Adrenal gland (tissue), 12 donors: ENCODE measurements around the gene SMO. TPM values are rescaled to one million over a fixed set of nuclear protein-coding genes. Genes with fewer than 3 reads are reported as not detected.

Source experiments
- DNase-seq, 7 donors: peaks; one replicate each; pipeline ENCODE4 v3.0.0-alpha.2; 2019 to 2020
- H3K27ac ChIP-seq, 5 donors: fragments of 200-600 bp; sonication (generic) in 4 of 5; 1 replicate in 3 of 5; 2 replicates in 2 of 5; pipeline versions ENCODE4 v1.5.1 to v1.8.0; 2016 to 2020; ENCODE audit warnings: mild to moderate bottlenecking in 1 of 5
- H3K27me3 ChIP-seq: fragments of 200-600 bp; 2 replicates; pipeline ENCODE4 v1.8.0; 2021
- H3K36me3 ChIP-seq, 2 donors: fragments of 200-600 bp; replicated peaks in 1 of 2; 1 replicate in 1 of 2; 2 replicates in 1 of 2; pipeline versions ENCODE4 v1.5.1 to v1.8.0; 2018 to 2022
- H3K4me1 ChIP-seq, 2 donors: fragments of 200-600 bp; replicated peaks in 1 of 2; 1 replicate in 1 of 2; 2 replicates in 1 of 2; pipeline versions ENCODE4 v1.5.1 to v1.8.0; 2018 to 2021
- H3K4me3 ChIP-seq, 4 donors: fragments of 200-600 bp; sonication (generic) in 3 of 4; one replicate each; pipeline ENCODE4 v1.5.1; 2016 to 2018
- H3K9me3 ChIP-seq, 3 donors: fragments of 200-600 bp; sonication (generic) in 1 of 3; replicated peaks in 1 of 3; 1 replicate in 2 of 3; 2 replicates in 1 of 3; pipeline versions ENCODE4 v1.5.1 to v1.8.0; 2016 to 2021
- CTCF ChIP-seq, 6 experiments: fragments of 450-650 bp in 4 of 6; fragments of 200-600 bp in 2 of 6; sonication (generic) in 1 of 6; IDR thresholded peaks; 1 replicate in 5 of 6; 2 replicates in 1 of 6; pipeline versions ENCODE4 v1.5.1 to v1.8.0; 2016 to 2021; ENCODE audit warnings: antibody characterized with exemption in 6 of 6, mild to moderate bottlenecking in 2 of 6, moderate library complexity in 1 of 6
- POLR2A ChIP-seq, 2 donors: fragments of 450-650 bp; IDR thresholded peaks; one replicate each; pipeline ENCODE4 v1.6.1; 2017; ENCODE audit warnings: antibody characterized with exemption in 2 of 2, mild to moderate bottlenecking in 2 of 2, moderate library complexity in 1 of 2
- WGBS, 4 donors: extraction: QIAGEN DNeasy Blood & Tissue Kit in 2 of 4; methylation state at CpG; one replicate each; pipeline versions ENCODE4 v1.1.5 to v1.1.7; 2013 to 2017; 5-methylcytosine and 5-hydroxymethylcytosine counted together
- intact Hi-C, 2 donors: fragments of 100-400 bp; cut with DNase I; formaldehyde crosslinking; loops; one replicate each; pipeline versions ENCODE4 v1.14.1 to v1.15.0; 2022 to 2023
- polyA plus RNA-seq, 3 donors: library from polyadenylated mRNA; stranded (reverse); fragments of 200-250 nt in 2 of 3; fragments of 350-450 nt in 1 of 3; fragmentation: Illumina TruSeq in 1 of 3; extraction: RNeasy Lipid Tissue Mini Kit (QIAGEN cat#74804) in 1 of 3; gene quantifications; one replicate each; pipeline ENCODE4 v1.2.3, GENCODE V29; 2013 to 2014
- total RNA-seq, 9 donors: library from RNA; depleted of rRNA in 4 of 9; stranded (reverse); fragments of >200 nt in 4 of 9; fragments of 120-200 nt in 1 of 9; fragmentation: NEBNext Ultra II Directional in 1 of 9; extraction: Animal tissue kit (Norgen Biotek cat#: 25700) in 1 of 9; gene quantifications; one replicate each; pipeline versions ENCODE4 v1.1.0 to v1.2.4, GENCODE V29; 2013 to 2023
- donor health status: healthy with polysubstance abuse.
- donor health status: Bipolar disorder and iron deficiency.
- donor health status: DM: yes; HTN: yes; CAD: no.
- donor health status: DM: no; HTN: no; CAD: no.
- donor health status: DM: no; HTN: no; CAD: no.
- donor health status: DM: yes; HTN: yes; CAD: no.

Gene SMO
- total and polyA plus RNA-seq, 12 donors, result 2.5 to 23.9 (median 9.4) TPM

- WGBS, 4 donors, result 80 to 82% (median 82%) methylated on average over 3 of the region's 3 CpGs
- peaks cover 0 to 4% of the 10 kb centered on the region in 2 donors for H3K4me1 ChIP-seq
- no peaks in the 10 kb centered on the region for H3K9me3 ChIP-seq
- intact Hi-C loops, result no loop called here
- TF ChIP-seq POLR2A (IDR thresholded peaks at IDR 0.05) (no peak), CTCF (IDR thresholded peaks at IDR 0.05) (no peak)
- H3K27me3 ChIP-seq, result no peaks in the 10 kb centered on the region
- no peak for DNase-seq
- H3K36me3 ChIP-seq, result no peaks in the 10 kb centered on the region
- H3K4me3 ChIP-seq, result no peak overlapping the region
- H3K27ac ChIP-seq, result no peak overlapping the region
Measured at GRCh38 chr7:129191272-129191671, 2.8 kb downstream of the SMO start.

DNA sequence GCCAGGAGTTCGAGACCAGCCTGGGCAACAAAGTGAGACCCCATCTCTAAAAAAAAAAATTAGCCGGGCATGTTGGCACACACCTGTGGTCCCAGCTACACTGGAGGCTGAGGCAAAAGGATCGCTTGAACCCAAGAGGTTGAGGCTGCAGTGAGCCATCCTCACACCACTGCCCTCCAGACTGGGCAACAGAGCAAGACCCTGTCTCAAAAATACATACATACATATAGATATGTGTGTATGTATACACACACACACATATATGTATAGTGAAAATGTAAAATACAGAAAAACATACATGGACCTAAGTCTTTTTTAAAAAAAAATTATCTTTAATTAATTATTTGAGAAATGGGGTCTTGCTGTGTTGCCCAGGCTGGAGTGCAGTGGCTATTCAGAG, 5.5 kb downstream of the SMO start:
- no peak for TF ChIP-seq CTCF (IDR thresholded peaks at IDR 0.05)
- TF ChIP-seq POLR2A (IDR thresholded peaks at IDR 0.05), result no peak
- DNase-seq, result no peak
- H3K4me3 ChIP-seq, result no peak overlapping the region
- intact Hi-C loops, result no loop called here
- H3K9me3 ChIP-seq, result no peaks in the 10 kb centered on the region
- H3K4me1 ChIP-seq, result peaks cover 0 to 4% of the 10 kb centered on the region in 2 donors
- no peaks in the 10 kb centered on the region for H3K27me3 ChIP-seq
- no peak overlapping the region for H3K27ac ChIP-seq
- WGBS, 4 donors, result 87 to 100% (median 93%) methylated on average over 1 to 3 of the region's 3 CpGs
- no peaks in the 10 kb centered on the region for H3K36me3 ChIP-seq

- H3K4me1 ChIP-seq, result no peaks in the 10 kb centered on the region
- no peak for DNase-seq
- intact Hi-C loops, result no loop called here
- no peak for TF ChIP-seq POLR2A (IDR thresholded peaks at IDR 0.05)
- no peak for TF ChIP-seq CTCF (IDR thresholded peaks at IDR 0.05)
- no peaks in the 10 kb centered on the region for H3K9me3 ChIP-seq
- H3K4me3 ChIP-seq, result no peak overlapping the region
- no peaks in the 10 kb centered on the region for H3K36me3 ChIP-seq
- no peaks in the 10 kb centered on the region for H3K27me3 ChIP-seq
- H3K27ac ChIP-seq, result no peak overlapping the region
- 71 to 80% (median 78%) methylated on average over 4 of the region's 4 CpGs for WGBS, 4 donors
Measured at GRCh38 chr7:129197771-129198170, 9.3 kb downstream of the SMO start.

- H3K27ac ChIP-seq, result no peak overlapping the region
- no peaks in the 10 kb centered on the region for H3K9me3 ChIP-seq
- H3K36me3 ChIP-seq, result no peaks in the 10 kb centered on the region
- WGBS, 4 donors, result 93 to 98% (median 95%) methylated on average over 4 of the region's 4 CpGs
- H3K27me3 ChIP-seq, result no peaks in the 10 kb centered on the region
- H3K4me1 ChIP-seq, result no peaks in the 10 kb centered on the region
- no peak for DNase-seq
- intact Hi-C loops, result no loop called here
- TF ChIP-seq CTCF (IDR thresholded peaks at IDR 0.05) (no peak), POLR2A (IDR thresholded peaks at IDR 0.05) (no peak)
- H3K4me3 ChIP-seq, result no peak overlapping the region
Measured at GRCh38 chr7:129199406-129199805, 11.0 kb downstream of the SMO start.
